HL-60/S4 (cell line): Measurements from ENCODE around the gene NPW.
"Not testable (repeated sequence)": the region's sequence is repeated elsewhere in the genome, so short reads cannot be mapped to it uniquely, and the experiment has no call there.

Source experiments
- in situ Hi-C: fragments of 300-500 bp; cut with MboI; formaldehyde crosslinking; loops from 2 replicates; pipeline ENCODE4 v1.14.3; 2022; ENCODE audit warnings: low sequenced_read_pairs

Gene NPW

DNA sequence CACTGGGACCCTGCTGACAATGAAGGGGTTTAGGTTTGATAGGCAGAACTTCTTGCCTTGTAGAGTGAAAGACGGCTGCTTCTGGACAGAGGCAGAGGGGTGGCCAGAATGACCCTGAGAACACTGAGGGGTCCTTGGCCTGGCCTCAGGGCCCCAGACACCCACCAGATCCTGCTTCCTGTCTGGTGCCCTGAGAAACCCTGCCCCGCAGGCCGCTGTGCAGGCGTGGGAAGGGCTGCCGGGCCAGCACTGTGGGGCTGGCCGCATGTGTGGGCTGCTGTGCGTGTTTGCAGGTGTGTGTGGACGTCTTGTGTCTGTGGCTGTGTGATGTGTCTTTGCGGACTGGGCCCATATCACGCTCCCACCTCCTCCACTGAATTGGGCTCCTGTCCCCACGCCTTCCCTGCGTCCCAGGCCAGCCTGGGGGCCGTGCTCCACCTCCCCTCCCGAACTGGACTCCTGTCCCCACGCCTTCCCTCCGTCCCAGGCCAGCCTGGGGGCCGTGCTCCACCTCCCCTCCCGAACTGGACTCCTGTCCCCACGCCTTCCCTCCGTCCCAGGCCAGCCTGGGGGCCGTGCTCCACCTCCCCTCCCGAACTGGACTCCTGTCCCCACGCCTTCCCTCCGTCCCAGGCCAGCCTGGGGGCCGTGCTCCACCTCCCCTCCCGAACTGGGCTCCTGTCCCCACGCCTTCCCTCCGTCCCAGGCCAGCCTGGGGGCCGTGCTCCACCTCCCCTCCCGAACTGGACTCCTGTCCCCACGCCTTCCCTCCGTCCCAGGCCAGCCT lies 14.5 kb downstream of the NPW start:
- in situ Hi-C loops: not testable (repeated sequence)

DNA sequence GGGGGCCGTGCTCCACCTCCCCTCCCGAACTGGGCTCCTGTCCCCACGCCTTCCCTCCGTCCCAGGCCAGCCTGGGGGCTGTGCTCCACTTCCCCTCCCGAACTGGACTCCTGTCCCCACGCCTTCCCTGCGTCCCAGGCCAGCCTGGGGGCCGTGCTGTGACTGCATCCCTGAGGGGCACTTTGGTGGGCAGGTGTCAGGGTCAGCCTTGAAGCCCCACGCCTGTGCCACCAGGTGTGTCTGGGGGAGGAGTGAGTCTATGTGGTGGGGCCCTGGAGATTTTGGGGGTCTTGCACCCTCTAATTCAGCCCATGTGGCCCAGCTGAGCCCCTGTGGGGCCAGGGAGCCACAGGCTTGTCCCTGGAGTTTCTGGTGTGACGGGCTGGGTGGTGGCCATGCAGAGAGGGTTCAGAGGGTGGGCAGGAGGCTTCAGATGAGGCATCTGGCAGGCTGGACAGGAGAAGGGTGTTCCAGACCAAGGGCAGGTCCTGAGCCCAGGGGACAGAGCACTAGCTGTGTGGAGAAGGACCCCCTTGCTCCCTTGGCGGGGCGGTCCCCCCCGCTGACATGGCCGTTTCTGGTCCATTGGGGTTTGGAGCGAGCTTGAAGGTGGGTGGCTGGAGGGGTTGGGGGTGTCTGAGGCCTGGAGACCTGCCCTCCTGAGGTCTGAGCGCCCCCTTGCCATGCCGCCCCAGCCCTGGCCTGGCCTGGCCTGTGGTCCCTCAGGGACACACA lies 15.3 kb downstream of the NPW start:
- in situ Hi-C loops: no loop called here

DNA sequence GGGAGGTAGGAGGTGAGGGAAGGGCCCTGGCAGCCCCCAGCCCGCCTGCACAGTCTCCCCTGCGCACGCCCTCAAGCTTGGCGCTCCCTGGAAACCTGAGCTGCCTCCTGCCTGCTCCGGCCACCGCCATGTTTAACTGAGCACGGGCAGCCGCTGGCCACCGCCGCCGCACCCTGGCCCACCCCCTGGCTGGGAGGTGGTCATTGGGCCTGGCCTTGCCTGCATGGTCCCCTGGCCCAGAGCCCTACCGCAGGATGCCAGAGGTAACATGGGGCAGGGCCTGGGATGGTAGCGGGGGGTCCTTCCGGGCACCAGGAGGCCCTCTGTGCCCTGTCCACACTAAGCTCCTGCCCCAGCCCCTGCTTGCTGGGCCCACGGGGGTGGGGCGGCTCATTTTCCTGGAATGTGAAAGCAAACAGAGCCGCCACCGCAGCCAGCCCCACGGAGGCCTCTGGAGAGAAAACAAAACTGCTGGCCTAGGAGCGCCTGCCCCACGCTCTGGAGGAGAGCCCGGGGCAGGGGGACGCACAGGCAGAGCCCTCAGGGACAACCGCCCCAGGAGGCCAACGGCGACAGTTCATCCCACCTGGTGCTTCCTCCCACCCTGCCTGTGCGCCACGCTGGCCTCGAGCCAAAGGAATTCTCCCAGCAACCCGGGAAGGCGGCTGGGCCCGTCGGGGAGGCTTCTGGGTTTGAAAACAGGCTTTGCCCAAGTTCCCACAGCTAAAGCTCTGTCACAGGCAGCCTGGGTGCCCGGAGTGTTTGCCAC lies 16.0 kb downstream of the NPW start:
- in situ Hi-C loops: no loop called here

DNA sequence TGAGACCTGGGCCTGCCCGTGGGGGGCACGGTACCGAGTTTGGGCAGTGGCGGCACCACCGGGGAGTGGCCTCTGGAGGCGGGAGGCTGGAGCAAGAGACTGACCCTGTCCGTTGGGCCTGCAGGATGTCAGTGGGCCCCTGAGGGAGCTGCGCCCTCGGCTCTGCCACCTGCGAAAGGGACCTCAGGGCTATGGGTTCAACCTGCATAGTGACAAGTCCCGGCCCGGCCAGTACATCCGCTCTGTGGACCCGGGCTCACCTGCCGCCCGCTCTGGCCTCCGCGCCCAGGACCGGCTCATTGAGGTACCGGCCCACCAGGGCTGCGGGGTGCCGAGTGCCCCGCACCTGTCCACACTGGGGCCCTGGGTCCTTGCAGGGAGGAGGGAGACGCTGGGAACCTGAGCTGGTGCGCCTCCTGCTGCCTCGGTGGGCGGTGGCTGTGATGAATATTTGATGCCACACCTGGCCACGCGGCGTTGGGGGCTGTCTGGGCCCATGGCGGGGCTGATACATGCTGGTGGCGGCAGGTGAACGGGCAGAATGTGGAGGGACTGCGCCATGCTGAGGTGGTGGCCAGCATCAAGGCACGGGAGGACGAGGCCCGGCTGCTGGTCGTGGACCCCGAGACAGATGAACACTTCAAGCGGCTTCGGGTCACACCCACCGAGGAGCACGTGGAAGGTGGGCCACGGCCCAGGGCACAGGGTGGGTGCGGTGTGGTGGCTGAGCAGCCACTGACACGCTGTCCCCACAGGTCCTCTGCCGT lies 16.8 kb downstream of the NPW start:
- in situ Hi-C loops: no loop called here

DNA sequence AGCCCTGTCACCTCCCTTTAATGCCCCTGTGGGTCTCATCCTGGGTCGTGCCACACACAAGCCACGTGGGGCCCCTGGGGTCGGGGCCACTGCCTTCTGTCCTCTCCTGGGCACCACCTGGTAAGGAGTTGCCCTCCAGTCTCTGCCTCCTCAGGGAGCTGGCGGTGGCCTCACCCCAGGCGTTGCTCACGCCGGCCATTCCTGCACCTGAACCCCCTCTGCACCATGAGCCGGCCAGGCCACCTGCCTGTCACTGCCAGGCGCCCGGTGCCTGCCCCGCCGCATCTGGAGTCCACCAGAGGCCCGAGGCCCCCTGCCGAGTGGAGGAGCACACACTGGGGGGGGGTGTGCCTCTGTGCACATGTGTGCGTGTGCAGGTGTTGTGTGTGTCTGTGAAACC lies 17.5 kb downstream of the NPW start:
- in situ Hi-C loops: no loop called here

DNA sequence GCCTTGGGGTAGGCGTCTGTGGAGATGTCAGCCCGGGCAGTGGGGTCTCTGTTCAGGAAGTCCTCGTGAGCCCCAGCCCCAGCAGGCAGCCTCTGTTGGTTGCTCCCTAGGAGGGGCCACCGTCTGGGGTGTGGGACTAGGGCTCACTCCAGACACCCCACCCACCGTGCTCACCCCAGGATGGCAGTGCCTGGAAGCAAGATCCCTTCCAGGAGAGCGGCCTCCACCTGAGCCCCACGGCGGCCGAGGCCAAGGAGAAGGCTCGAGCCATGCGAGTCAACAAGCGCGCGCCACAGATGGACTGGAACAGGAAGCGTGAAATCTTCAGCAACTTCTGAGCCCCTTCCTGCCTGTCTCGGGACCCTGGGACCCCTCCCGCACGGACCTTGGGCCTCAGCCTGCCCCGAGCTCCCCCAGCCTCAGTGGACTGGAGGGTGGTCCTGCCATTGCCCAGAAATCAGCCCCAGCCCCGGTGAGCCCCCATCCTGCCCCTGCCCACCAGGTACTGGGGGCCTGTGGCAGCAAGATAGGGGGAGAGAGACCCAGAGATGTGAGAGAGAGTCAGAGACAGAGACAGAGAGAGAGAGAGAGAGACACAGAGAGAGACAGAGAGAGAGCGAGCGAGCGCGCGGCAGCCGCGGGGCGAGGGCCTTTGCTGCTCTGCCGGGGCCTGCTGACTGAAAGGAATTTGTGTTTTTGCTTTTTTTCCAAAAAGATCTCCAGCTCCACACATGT lies 18.2 kb downstream of the NPW start:
- in situ Hi-C loops: no loop called here

DNA sequence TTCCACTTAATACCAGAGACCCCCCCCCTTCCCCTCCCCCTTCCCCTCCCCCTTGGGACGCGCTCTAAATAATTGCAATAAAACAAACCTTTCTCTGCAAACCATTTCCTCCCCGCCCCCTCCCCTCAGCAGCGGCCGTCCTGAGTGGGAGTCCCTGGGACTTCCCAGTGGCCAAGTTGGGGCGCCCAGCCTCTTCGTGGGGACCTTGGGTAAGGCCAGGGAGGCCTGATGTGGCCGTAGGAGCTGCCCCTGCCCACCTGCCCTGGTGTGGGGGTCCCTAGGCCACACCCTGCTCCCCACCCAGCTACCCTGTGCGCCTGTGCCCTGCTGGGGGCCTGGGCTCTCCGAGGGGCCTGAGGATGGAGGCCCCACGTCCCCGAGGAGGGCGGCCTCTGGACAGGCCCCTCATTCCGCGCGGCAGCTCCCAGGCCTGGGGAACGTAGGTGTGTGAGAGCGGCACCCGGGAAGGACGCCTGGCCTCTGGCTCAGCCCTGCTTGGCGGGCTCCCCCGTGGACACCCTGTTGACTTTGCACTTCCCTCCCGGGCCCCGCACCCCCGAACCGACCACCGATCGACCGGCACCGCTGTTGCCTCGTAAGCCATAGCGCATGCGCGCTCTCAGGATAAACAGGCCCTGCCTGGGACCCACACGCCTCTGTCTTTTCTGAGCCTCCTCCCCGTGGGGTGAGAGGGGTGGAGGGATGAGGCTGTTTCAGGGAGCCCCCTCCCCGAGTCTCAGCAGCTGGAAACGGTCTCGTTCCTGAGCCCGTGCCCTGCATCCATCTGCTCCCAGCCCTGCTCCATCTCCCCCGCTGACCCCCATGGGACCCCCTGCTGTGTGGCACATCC lies 19.0 kb downstream of the NPW start:
- in situ Hi-C loops: no loop called here

DNA sequence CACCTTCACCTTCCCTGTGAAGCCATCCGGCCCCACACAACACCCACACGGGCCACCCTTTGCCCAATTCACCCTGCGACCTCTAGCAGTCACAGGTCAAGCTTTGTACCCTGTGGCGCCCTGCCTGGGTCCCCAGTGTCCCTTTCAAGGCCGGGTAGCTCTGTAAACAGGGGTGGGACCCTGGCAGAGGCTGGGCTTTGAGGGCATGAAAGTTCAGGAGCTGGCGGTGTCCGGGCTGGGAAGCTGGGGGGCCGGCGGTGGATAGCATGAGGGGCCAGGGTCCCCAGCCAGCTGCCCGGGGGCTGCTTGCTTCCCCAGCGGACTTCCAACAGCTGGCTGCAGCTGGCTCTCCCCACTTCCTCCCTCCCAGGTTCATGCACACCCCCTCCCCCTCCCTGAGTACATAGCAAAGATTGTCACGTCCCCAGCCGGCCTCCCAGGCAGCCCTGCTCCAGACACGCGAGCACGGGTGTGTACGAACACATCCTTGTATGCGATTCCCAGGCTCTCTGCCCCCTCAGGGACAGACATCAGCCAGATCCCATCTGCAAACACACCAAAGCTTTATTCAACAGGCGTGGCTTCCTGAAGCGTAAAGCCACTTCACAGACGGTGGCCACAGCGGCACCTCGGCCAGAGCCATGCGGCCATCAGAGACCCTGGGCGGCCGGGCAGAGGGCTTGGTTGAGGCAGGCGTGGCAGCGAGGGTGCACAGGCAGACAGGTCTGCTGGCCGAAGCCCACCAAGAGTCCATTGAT lies 19.9 kb downstream of the NPW start:
- in situ Hi-C loops: no loop called here

DNA sequence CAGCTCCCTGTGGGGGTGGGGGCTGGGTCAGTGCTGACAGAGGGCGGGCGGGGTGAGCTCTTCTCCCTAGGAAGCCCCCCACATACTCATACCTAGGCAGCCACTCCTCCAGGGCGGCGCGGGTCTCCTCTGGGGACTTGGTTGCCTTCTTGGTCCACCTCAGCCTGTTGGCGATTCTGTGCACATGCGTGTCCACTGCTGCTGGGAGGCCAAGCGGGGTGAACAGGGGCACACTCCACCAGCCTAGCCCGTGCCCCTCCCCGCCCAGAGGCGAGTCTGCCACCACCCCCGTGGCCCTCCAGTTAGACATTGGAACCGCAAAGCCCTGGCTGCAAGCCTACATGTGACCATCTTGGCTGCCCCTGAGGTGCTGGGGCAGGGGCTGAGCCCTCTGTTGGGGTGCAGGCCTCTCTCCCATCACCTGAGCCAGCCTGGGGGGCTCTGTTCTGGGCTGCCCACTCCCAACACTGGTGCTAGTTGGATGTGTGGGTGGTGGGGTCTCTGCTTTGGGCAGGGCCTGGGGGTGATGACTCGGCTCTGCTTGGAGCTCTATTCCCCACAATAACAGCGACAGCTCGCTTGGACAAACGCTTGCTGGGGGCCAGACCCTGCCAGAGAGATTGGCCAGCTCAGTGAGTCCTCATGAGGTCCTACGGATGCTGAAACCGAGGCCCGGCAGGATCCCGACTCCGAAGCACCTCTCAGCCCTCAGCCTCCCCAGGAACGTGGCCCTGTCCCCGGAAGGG lies 20.6 kb downstream of the NPW start:
- in situ Hi-C loops: no loop called here

DNA sequence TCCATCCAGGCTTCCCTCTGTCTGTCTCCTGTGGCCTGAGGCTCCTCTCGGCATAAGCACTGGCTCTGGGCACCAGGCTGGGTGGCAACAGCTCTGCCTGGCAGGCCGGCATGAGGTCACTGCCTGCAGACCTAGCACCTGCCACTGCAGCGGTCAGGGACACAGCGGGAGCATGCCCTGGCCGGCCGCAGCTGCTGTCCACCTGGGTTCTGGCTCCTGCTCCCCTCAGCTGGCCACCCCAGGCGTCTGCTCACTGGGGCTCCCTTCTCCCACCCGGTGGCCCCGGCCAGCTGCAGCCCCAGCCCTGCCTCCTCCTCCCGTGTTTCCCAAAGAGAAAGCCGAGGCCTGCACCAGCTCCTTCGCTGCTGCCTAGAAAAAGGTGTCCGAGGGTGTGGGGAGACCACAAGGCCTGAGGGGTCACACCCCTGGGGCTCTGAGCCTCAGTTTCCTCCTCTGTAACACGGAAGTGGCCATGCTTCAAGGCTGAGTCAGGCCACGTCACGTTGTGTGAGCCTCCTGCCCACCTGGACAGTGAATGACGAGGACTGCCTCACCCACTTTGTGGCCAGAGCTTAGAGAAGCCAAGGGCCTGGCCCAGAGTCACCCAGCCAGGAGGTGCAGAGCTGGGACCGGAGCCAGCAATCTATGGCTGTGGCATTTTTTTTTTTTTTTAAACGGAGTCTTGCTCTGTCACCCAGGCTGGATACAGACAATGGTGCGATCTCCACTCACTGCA lies 21.4 kb downstream of the NPW start:
- in situ Hi-C loops: no loop called here

DNA sequence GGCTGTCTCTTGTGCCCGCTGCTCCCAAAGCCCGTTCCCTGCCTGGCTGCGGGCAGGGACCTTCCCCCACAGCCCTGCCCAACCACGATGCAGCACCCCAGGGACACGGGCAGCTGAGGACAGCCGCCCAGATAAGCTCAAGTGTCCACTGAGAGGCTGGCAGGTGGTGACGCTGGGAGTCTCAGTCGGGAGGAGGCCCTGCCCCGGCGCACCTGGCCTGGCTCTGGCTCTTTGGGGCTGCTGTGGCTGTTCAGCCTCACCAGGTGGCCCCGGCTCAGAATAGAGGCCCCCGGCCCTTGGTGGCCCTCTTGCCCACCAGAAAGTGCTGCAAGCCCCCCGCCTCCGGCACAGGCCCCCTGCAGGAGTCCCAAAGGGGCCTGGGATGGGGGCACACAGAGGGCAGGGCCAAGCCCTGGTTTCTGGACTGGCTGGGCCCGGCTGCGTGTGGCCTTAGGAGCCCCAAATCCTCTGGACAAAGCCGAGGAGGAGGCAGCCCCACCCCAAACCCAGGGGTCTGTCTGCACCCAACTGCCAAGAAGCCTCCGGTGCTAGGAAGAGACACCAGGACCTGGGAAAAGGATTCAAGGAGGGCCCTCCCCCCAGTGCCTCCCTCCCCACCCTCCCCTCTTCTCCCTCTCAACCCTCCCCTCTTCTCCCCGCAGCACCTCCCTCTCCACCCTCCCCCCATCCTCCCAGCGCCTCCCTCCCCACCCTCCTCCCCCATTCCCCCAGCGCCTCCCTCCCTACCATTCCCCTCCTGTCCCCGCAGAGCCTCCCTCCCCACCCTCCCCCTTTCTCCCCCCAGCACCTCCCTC lies 22.8 kb downstream of the NPW start:
- in situ Hi-C loops: no loop called here

DNA sequence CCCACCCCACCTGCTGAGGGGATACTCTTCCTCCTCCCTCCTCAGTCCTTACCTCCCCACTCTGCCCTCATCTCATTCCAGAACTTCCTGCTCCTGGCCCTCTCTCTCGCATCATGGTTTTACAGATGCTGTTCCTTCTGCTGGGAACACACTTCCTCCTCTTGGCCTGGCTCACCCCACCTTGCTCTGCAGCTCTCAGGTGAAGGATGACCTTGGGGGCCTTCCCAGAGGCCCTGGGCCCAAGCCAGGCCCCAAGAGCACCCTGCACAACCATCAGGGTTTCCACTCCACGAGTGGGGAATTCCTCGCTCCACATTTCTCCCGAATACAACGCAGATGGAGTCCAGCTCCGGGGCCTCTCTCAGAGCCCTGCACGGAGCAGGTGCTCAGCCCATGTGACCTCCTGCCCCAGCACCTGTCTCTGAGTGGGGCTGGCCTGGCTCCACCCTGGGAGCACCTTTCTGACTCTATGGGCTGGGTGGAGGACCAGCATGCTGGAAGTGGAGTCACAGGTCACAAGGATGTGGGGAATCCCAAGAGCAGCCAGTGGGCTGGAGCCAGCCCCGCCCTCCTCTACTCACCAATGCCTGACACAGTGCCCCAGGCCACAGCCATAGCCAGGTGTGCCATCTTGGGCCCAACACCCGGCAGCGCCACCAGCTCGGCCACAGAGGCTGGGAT lies 23.5 kb downstream of the NPW start:
- in situ Hi-C loops: no loop called here

DNA sequence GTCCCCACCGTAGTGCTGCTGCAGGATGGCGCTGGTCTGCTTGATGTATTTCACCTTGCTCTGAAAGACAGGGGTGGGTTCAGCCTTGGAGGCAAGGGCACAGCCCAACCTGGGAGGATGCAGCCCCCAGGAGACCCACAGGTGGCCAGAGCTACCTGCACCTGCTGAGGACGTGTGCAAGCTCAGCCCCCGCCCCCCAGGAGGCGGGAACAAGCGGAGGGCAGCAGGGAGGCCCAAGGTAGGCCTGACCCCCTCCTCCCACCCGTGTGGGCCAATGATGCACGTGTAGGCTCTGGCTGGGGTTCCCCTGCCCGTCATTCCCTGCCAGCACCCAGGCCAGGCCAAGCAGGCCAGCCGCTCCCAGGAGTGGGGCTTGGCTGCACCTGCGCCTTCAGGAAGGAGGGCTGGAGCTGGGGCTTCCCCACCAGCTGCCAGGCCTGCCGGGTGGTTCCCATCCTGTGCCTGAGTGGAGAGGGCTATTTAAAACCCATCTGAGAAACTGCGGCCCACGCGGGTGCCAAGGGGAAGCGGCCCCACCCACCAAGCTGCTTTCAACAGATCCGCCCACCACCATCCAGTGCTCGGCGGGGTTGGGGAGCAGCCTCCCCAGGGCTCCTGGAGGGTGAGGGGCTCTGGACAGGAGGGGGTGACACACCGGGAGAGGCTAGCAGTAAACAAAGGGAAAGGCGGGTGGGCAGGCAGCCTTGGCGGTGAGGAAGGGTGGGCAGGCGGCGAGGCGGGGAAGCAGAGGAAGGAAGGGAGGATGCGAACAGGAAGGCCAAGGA lies 24.3 kb downstream of the NPW start:
- in situ Hi-C loops: no loop called here

DNA sequence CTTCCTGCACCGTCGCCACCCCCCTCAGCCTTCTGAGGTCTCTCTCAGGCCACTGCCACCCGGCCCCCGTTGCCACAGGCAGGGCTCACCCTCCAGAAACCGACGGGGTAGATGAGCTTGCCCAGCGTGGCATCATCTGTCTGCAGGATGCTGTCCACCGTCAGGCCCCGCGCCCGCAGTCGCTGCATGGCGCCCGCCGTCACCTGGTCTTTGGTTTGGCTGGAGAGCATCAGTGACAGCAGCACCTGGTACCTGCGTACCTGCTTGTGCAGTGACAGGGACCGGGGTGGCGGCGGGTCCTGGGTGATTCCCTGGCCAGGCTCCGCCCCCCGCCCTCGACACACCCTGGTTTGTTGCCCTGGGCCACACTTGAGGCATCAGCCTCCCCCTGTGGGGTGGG lies 25.0 kb downstream of the NPW start:
- in situ Hi-C loops: no loop called here
